GM12874 (cell line): ENCODE results near the gene MON2.

ENCODE experiments used
- CTCF ChIP-seq: IDR thresholded peaks from 2 replicates; pipeline ENCODE4 v1.5.1; 2011; ENCODE audit warnings: low read depth, mild to moderate bottlenecking, control low read depth, low read length, moderate library complexity; ENCODE audit not compliant: insufficient read depth

MON2 gene

GRCh38 chr12:62505786-62506185 is 39.2 kb downstream of the MON2 start:
- no peak for TF ChIP-seq CTCF

- TF ChIP-seq CTCF = no peak
Observed at GRCh38 chr12:62512901-62513300, 46.3 kb downstream of the MON2 start.

GRCh38 chr12:62516927-62517326 is 50.3 kb downstream of the MON2 start:
- TF ChIP-seq CTCF = no peak

- no peak for TF ChIP-seq CTCF
Observed at GRCh38 chr12:62517887-62518286, 51.3 kb downstream of the MON2 start.

- TF ChIP-seq CTCF = no peak
Observed at GRCh38 chr12:62519043-62519442, 52.4 kb downstream of the MON2 start.

- no peak for TF ChIP-seq CTCF
Observed at GRCh38 chr12:62520361-62520760, 53.7 kb downstream of the MON2 start.

GRCh38 chr12:62522984-62523383 is 56.4 kb downstream of the MON2 start:
- peak; percentile 13; the same call in 1 of the 2 replicates for TF ChIP-seq CTCF

- no peak for TF ChIP-seq CTCF
Observed at GRCh38 chr12:62523619-62524018, 57.0 kb downstream of the MON2 start.
